Adrenal gland (tissue), 12 donors: ENCODE results near the gene CCSER1. TPM values are rescaled to one million over a fixed set of nuclear protein-coding genes. Genes with fewer than 3 reads are reported as not detected.

Experiments used
- DNase-seq, 7 donors: peaks; one replicate each; pipeline ENCODE4 v3.0.0-alpha.2; 2019 to 2020
- H3K27ac ChIP-seq, 5 donors: fragments of 200-600 bp; sonication (generic) in 4 of 5; 1 replicate in 3 of 5; 2 replicates in 2 of 5; pipeline versions ENCODE4 v1.5.1 to v1.8.0; 2016 to 2020; ENCODE audit warnings: mild to moderate bottlenecking in 1 of 5
- H3K27me3 ChIP-seq: fragments of 200-600 bp; 2 replicates; pipeline ENCODE4 v1.8.0; 2021
- H3K36me3 ChIP-seq, 2 donors: fragments of 200-600 bp; replicated peaks in 1 of 2; 1 replicate in 1 of 2; 2 replicates in 1 of 2; pipeline versions ENCODE4 v1.5.1 to v1.8.0; 2018 to 2022
- H3K4me1 ChIP-seq, 2 donors: fragments of 200-600 bp; replicated peaks in 1 of 2; 1 replicate in 1 of 2; 2 replicates in 1 of 2; pipeline versions ENCODE4 v1.5.1 to v1.8.0; 2018 to 2021
- H3K4me3 ChIP-seq, 4 donors: fragments of 200-600 bp; sonication (generic) in 3 of 4; one replicate each; pipeline ENCODE4 v1.5.1; 2016 to 2018
- H3K9me3 ChIP-seq, 3 donors: fragments of 200-600 bp; sonication (generic) in 1 of 3; replicated peaks in 1 of 3; 1 replicate in 2 of 3; 2 replicates in 1 of 3; pipeline versions ENCODE4 v1.5.1 to v1.8.0; 2016 to 2021
- CTCF ChIP-seq, 6 experiments: fragments of 450-650 bp in 4 of 6; fragments of 200-600 bp in 2 of 6; sonication (generic) in 1 of 6; IDR thresholded peaks; 1 replicate in 5 of 6; 2 replicates in 1 of 6; pipeline versions ENCODE4 v1.5.1 to v1.8.0; 2016 to 2021; ENCODE audit warnings: antibody characterized with exemption in 6 of 6, mild to moderate bottlenecking in 2 of 6, moderate library complexity in 1 of 6
- POLR2A ChIP-seq, 2 donors: fragments of 450-650 bp; IDR thresholded peaks; one replicate each; pipeline ENCODE4 v1.6.1; 2017; ENCODE audit warnings: antibody characterized with exemption in 2 of 2, mild to moderate bottlenecking in 2 of 2, moderate library complexity in 1 of 2
- WGBS, 4 donors: extraction: QIAGEN DNeasy Blood & Tissue Kit in 2 of 4; methylation state at CpG; one replicate each; pipeline versions ENCODE4 v1.1.5 to v1.1.7; 2013 to 2017; 5-methylcytosine and 5-hydroxymethylcytosine counted together
- intact Hi-C, 2 donors: fragments of 100-400 bp; cut with DNase I; formaldehyde crosslinking; loops; one replicate each; pipeline versions ENCODE4 v1.14.1 to v1.15.0; 2022 to 2023
- polyA plus RNA-seq, 3 donors: library from polyadenylated mRNA; stranded (reverse); fragments of 200-250 nt in 2 of 3; fragments of 350-450 nt in 1 of 3; fragmentation: Illumina TruSeq in 1 of 3; extraction: RNeasy Lipid Tissue Mini Kit (QIAGEN cat#74804) in 1 of 3; gene quantifications; one replicate each; pipeline ENCODE4 v1.2.3, GENCODE V29; 2013 to 2014
- total RNA-seq, 9 donors: library from RNA; depleted of rRNA in 4 of 9; stranded (reverse); fragments of >200 nt in 4 of 9; fragments of 120-200 nt in 1 of 9; fragmentation: NEBNext Ultra II Directional in 1 of 9; extraction: Animal tissue kit (Norgen Biotek cat#: 25700) in 1 of 9; gene quantifications; one replicate each; pipeline versions ENCODE4 v1.1.0 to v1.2.4, GENCODE V29; 2013 to 2023
- donor health status: healthy with polysubstance abuse.
- donor health status: Bipolar disorder and iron deficiency.
- donor health status: DM: yes; HTN: yes; CAD: no.
- donor health status: DM: no; HTN: no; CAD: no.
- donor health status: DM: no; HTN: no; CAD: no.
- donor health status: DM: yes; HTN: yes; CAD: no.

The CCSER1 gene
- total and polyA plus RNA-seq, 12 donors: 0.14 to 11.7 (median 2.3) TPM; not detected in 1

GRCh38 chr4:90585961-90586360 is 458.8 kb downstream of the CCSER1 start:
- no peaks in the 10 kb centered on the region for H3K36me3 ChIP-seq
- no peaks in the 10 kb centered on the region for H3K9me3 ChIP-seq
- no peaks in the 10 kb centered on the region for H3K27me3 ChIP-seq
- no peak overlapping the region for H3K27ac ChIP-seq
- WGBS, 4 donors: 86 to 90% (median 89%) methylated on average over 8 of the region's 8 CpGs
- H3K4me1 ChIP-seq: no peaks in the 10 kb centered on the region
- TF ChIP-seq CTCF (IDR thresholded peaks at IDR 0.05): no peak
- TF ChIP-seq POLR2A (IDR thresholded peaks at IDR 0.05): no peak
- intact Hi-C loops: no loop called here
- H3K4me3 ChIP-seq: no peak overlapping the region
- no peak for DNase-seq

- no peak overlapping the region for H3K27ac ChIP-seq
- no peaks in the 10 kb centered on the region for H3K27me3 ChIP-seq
- DNase-seq: no peak
- no peak overlapping the region for H3K4me3 ChIP-seq
- no peaks in the 10 kb centered on the region for H3K36me3 ChIP-seq
- TF ChIP-seq CTCF (IDR thresholded peaks at IDR 0.05): no peak
- TF ChIP-seq POLR2A (IDR thresholded peaks at IDR 0.05): no peak
- no peaks in the 10 kb centered on the region for H3K9me3 ChIP-seq
- intact Hi-C loops: no loop called here
- 81 to 88% (median 84%) methylated on average over 6 of the region's 6 CpGs for WGBS, 4 donors
- H3K4me1 ChIP-seq: no peaks in the 10 kb centered on the region
Measured at GRCh38 chr4:90586799-90587198, 459.6 kb downstream of the CCSER1 start.

- intact Hi-C loops: no loop called here
- Histone ChIP-seq H3K27ac (no peak overlapping the region), H3K9me3 (no peaks in the 10 kb centered on the region), H3K27me3 (no peaks in the 10 kb centered on the region), H3K4me1 (no peaks in the 10 kb centered on the region), H3K4me3 (no peak overlapping the region), H3K36me3 (no peaks in the 10 kb centered on the region)
- no peak for DNase-seq
- TF ChIP-seq POLR2A (IDR thresholded peaks at IDR 0.05) (no peak), CTCF (IDR thresholded peaks at IDR 0.05) (no peak)
- WGBS, 4 donors: 74 to 81% (median 77%) methylated on average over 4 of the region's 4 CpGs
Measured at GRCh38 chr4:90597927-90598326, 470.7 kb downstream of the CCSER1 start.

GRCh38 chr4:90598741-90599140 is 471.5 kb downstream of the CCSER1 start:
- Histone ChIP-seq H3K27ac (no peak overlapping the region), H3K27me3 (no peaks in the 10 kb centered on the region), H3K4me1 (no peaks in the 10 kb centered on the region), H3K36me3 (no peaks in the 10 kb centered on the region), H3K9me3 (no peaks in the 10 kb centered on the region), H3K4me3 (no peak overlapping the region)
- TF ChIP-seq POLR2A (IDR thresholded peaks at IDR 0.05) (no peak), CTCF (IDR thresholded peaks at IDR 0.05) (no peak)
- DNase-seq: no peak
- 63 to 83% (median 74%) methylated on average over 2 of the region's 2 CpGs for WGBS, 4 donors
- intact Hi-C loops: no loop called here
